ENCODE results near the gene MTUS2. TPM values are rescaled to one million over a fixed set of nuclear protein-coding genes. Genes with fewer than 3 reads are reported as not detected.
"Not testable (repeated sequence)": the region's sequence is repeated elsewhere in the genome, so short reads cannot be mapped to it uniquely, and the experiment has no call there.

The MTUS2 gene
- total RNA-seq, 2 experiments from 2014 or later: not detected

DNA sequence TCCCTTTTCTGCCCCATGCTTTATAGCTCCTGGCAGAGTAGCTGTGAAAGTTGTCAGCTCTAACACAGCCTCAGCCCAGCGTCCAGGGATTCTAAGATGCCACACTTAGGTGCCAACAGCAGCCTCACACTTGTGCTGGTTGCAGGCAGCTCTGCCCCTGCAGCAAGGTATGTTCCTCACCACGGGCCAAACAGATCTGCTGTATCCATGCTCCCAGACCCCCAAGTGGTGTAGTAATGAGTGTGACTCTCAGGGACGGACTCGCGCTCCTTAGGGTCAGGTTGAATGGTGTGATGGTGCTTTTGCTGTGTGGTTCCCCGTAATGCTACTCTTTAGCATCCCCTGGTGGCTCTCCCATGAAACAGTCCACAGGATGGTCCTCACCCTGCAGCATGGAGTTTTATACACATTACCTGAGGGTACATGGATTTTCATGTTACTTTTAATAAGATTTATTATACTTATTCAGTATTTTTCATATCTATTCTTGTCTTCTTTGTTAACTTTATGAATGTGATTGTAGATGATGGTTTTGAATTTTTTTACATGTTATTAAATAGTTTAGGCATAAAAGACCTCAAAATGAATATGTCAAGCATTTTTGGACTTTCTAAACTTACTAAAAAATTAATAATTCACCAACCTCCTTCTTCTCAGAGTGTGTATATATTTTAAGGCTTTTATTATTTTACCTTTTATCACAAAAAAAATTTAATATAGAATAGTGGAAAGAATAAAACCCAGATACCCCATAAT lies 542.9 kb downstream of the MTUS2 start:
- POLR2A ChIA-PET: no interaction called here

DNA sequence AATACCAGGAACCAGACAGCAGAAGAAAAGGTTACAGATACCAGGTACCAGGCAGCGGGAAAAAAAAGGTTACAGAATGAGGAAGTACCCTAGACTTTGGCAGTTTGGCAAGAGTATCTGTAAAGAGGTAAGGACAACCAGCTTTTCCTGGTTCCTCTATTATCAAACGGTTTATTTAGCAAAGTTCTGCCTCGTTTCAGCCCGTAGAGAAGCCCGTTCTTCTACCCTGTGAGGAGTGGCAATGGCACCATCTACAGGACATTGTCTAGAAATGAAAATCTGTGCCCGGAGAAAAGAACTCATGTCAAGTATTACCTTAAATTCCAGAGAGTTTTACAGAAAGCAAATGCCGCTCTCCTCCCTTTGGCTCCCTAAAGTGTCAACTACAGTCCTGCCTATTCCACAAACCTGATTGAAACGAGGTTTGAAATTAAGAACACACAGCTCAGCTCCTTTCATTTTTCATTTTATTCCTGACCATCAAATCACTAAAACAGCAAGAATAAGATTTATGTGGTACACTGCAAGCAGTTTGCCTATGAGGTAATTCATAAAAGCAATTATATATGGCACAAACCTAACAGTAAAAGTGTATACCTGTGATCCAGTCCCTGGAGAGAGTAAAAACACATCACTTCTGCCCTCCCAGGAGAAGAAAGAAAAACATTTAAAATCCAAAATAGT lies 549.1 kb downstream of the MTUS2 start:
- ChIA-PET POLR2A (no interaction called here), CTCF (no interaction called here)

More for the DNA sequence above, 542.9 kb downstream of the MTUS2 start:
- CTCF ChIA-PET: no interaction called here

DNA sequence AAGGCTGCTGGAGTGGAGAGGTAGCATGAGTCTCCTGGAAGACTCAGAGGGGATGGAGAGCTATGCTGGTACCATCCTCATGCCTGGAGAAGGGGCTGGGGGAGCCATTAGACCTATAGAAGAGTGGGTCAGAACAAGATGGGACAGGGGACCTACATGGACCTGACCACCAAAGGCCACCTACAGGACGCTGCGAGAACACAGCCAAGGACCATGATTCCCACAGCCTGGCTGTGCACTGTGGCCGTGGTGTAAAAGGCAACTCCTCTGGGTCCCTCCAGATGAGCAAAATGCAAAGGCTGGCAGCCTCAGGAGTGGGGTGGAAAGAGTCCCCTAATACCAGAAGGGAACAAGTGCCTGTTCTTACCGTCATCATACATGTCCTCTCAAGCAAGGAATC lies 559.1 kb downstream of the MTUS2 start:
- ChIA-PET CTCF (no interaction called here), POLR2A (no interaction called here)

GRCh38 chr13:29379865-29380264 lies 559.7 kb downstream of the MTUS2 start:
- CTCF ChIA-PET: no interaction called here

GRCh38 chr13:29382021-29382420 lies 561.9 kb downstream of the MTUS2 start:
- ChIA-PET POLR2A (no interaction called here), CTCF (interaction anchor here (0.6 kb wide), 1 partner anchor 121 kb away, joined by 4 read pairs; no protein-coding TSS in a partner anchor)

More at GRCh38 chr13:29379865-29380264, 559.7 kb downstream of the MTUS2 start:
- POLR2A ChIA-PET: no interaction called here

DNA sequence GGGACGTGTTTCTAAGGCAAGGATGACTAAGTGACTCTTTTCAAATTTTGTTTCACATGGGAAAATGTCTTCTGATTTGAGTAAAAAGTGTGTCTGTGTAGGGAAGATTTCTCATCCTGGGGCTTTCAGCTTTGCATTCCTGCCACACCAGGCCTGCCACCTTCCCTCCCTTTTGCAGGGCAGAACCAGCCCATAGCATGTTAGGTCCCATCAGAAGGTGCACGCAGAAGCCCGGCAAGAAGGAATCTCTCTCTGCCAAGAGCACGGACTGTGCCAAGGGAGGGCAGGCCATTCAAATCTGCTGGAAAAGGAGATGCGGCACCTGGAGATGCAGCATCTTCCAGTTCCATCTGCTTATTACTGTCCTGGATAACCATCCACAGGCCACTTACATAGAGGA lies 563.3 kb downstream of the MTUS2 start:
- CTCF ChIA-PET: no interaction called here
- POLR2A ChIA-PET: no interaction called here

DNA sequence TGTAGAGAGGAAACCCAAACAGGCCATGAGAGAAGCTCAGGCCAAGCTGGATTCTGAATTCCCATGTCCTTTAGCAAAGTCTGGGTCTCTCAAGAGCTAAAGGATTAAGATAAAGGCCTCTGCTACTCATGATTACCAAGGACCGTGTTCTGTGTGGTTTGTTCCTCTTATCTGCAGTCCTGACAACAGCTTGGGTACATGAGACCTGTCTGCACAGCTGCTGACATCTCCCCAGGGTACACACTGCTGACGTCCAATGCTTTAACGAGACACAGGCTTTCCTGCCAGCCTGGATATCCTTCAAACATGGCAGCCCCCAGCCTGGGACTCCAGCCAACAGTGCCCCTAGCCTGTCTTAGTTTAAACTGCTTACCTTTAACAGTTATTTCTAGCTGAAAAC lies 564.3 kb downstream of the MTUS2 start:
- ChIA-PET CTCF (no interaction called here), POLR2A (no interaction called here)

GRCh38 chr13:29384871-29385270 lies 564.7 kb downstream of the MTUS2 start:
- POLR2A ChIA-PET: no interaction called here
- CTCF ChIA-PET: no interaction called here

DNA sequence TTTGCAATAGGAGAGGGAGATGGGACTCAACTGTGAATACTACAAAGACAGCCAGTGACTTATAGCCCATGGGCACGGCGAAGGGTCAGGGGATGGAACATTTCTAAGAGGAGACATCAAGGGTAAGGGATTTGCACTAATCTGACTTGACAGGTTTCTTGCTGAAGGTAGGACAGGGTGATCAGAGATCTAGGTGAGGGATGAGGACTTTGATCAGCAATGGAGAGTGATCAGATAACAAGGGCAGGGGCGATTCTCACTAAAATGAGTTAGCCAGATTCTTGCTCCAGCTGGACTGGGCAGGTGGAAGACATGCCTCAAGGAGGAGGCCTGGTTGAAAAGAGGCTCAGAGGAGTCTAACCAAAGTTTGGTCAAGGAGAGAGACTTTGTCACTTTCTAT lies 566.1 kb downstream of the MTUS2 start:
- ChIA-PET CTCF (no interaction called here), POLR2A (no interaction called here)

DNA sequence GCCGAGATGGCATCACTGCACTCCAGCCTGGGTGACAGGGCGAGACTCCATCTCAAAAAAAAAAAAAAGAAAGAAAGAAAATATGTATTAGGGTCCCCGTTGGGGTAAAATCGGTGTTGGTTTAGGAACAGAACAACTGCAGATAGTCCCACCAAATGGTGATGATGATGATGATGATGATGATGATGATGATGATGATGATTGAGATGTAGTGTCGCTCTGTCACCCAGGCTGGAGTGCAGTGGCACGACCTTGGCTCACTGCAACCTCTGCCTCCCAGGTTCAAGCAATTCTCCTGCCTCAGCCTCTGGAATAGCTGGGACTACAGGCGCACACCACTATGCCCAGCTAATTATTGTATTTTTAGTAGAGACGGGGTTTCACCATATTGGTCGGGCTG lies 570.5 kb downstream of the MTUS2 start:
- CTCF ChIA-PET, POLR2A ChIA-PET: not testable (repeated sequence)

GRCh38 chr13:29396446-29396845 lies 576.3 kb downstream of the MTUS2 start:
- CTCF ChIA-PET: no interaction called here
- POLR2A ChIA-PET: no interaction called here

GRCh38 chr13:29397265-29397664 lies 577.1 kb downstream of the MTUS2 start:
- ChIA-PET CTCF (no interaction called here), POLR2A (no interaction called here)

DNA sequence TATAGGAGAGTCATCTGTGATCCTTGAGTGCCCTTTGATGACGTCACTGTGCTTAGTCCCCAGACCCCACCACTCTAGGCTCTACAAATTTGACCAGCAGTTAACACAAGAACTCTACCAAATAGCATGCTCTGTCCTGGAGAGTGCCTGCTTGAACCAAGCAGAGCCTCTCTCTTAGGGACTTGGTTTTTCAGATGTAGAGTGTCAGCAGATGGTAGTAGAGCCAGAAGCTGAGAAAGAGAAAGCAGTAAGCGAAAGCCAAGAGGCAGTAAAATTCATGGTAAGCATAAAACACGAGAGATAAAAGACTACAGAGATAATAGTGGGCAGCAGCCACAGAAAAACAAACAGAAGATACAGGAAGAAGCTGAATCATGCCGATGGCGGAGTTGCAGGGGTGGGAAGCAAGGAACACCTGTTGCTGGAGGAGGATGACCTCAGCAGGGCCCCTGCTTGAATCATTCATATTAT lies 582.1 kb downstream of the MTUS2 start:
- CTCF ChIA-PET: no interaction called here
- POLR2A ChIA-PET: no interaction called here

DNA sequence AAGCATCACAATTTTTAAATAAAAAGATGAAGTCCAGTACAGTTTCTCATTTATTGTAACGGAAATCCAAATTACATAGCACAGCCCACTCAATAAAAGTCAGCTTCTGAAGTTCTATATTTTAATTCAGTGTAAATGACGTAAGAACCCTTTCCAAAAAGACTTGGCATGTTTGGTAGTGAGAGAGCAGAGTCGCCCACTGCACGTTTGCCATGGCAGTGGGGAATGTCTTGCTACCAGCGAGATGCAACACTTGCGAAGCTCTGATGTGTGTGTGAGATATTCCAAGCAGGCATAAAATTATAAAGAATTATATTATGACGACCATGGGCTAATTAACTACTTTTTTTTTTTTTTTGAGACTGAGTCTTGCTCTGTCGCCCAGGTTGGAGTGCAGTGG lies 585.3 kb downstream of the MTUS2 start:
- ChIA-PET POLR2A (no interaction called here), CTCF (no interaction called here)

DNA sequence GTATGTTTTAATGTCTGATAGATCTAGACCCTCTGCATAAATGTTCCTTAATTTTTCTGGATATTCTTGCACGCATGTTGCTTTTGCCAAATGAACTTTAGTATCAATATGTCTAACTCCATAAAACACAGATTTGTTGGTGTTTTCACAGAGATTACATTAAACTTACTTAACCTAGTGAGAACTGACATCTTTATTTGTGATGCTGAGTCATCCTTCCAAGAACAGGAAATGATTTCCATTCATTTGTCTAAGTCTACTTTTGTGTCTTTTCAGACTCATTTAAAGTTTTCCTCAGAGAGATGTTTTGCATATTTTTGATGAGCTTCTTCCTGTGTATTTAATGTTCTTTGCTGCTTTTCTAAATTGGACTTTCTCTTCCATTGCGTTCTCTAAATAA lies 591.3 kb downstream of the MTUS2 start:
- ChIA-PET CTCF (no interaction called here), POLR2A (no interaction called here)

DNA sequence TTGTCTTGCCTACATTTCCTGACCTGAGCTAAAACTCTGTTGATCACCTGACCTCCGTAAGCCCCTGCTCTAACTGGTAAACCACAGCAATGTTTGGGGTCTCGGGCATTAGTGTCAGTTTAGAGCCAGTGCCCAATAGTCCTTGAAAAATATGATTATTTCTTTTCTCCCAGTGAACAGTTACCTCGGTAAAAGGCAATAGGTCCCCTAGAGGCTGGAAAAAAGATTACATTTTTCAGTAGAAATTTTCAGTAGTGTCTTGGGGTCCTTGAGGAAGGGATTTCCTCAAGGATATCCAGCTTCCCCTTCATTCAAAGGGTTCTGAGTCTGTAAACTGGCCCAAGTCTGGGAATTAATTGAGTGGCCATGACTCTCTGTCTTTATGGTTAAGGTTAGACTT lies 597.9 kb downstream of the MTUS2 start:
- CTCF ChIA-PET: no interaction called here
- POLR2A ChIA-PET: no interaction called here

GRCh38 chr13:29421118-29421517 lies 601.0 kb downstream of the MTUS2 start:
- CTCF ChIA-PET: no interaction called here
- POLR2A ChIA-PET: no interaction called here

GRCh38 chr13:29422015-29422414 lies 601.9 kb downstream of the MTUS2 start:
- ChIA-PET CTCF (no interaction called here), POLR2A (no interaction called here)

- POLR2A ChIA-PET: no interaction called here
- CTCF ChIA-PET: no interaction called here
Measured at GRCh38 chr13:29423050-29423449, 602.9 kb downstream of the MTUS2 start.

GRCh38 chr13:29427937-29428309 lies 607.8 kb downstream of the MTUS2 start:
- ChIA-PET POLR2A (no interaction called here), CTCF (no interaction called here)

GRCh38 chr13:29428310-29429181 lies 608.4 kb downstream of the MTUS2 start:
- ChIA-PET CTCF (no interaction called here), POLR2A (no interaction called here)

Data from activated CD8-positive, alpha-beta memory T cell treated with anti-CD3 and anti-CD28 coated beads for 36 hours (primary cell).